HG03039 (cell line): ENCODE data around the gene NOL4L.

Source experiments
- ATAC-seq: cut with Tn5 transposase; IDR thresholded peaks from one replicate; pipeline ENCODE4 v1.9.1; 2021; ENCODE audit warnings: mild to moderate bottlenecking, moderate library complexity; ENCODE audit not compliant: unreplicated experiment

NOL4L gene

DNA sequence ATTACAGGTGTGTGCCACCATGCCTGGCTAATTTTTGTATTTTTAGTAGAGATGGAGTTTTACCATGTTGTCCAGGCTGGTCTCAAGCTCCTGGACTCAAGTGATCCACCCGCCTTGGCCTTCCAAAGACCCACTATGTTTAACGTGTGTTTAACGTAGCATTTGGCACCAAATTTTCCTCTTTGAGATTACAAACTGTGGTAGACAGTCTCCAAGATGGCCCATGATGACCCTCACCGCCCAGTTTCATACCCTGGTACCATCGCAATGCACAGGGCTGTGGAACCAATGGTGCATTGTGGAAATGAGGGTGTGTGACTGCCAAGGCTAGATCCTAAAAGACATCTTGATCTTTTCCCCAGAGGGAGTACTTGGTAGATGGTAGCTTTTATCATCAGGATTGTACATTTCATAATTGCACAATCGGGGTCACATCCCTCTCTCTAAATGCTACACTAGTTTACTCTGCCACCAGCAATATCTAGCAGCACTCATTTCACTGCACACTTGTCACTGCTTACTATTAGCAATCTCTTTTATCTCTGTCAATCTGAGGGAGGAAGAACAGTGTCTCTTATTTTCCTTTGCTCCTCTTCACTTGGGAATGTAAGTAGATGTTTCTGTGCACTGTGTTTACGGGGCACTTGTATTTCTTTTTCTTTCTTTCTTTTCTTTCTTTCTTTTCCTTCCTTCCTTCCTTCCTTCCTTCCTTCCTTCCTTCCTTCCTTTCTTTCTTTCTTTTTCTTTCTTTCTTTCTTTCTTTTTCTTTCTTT lies 96.9 kb downstream of the NOL4L start:
- ATAC-seq, result no peak

DNA sequence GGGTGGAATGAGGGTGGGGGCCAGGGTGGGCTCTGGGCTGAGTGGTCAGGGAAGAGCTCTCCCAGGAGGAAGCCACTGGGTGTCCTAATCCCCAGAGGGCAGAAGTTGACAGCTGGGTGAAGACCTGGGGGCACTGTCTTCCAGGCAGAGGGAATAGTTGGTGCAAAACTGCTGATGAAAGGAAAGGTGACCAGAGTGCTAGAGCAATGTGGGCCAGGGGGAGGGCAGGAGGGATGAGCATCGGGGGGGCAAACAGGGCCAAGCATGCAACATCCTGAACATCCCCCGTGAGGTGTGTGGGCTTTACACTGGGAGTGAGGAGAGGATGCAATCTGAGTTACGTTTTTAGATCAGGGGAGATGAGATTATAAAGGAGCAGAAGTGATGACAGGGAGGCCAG lies 97.8 kb downstream of the NOL4L start:
- ATAC-seq, result no peak

DNA sequence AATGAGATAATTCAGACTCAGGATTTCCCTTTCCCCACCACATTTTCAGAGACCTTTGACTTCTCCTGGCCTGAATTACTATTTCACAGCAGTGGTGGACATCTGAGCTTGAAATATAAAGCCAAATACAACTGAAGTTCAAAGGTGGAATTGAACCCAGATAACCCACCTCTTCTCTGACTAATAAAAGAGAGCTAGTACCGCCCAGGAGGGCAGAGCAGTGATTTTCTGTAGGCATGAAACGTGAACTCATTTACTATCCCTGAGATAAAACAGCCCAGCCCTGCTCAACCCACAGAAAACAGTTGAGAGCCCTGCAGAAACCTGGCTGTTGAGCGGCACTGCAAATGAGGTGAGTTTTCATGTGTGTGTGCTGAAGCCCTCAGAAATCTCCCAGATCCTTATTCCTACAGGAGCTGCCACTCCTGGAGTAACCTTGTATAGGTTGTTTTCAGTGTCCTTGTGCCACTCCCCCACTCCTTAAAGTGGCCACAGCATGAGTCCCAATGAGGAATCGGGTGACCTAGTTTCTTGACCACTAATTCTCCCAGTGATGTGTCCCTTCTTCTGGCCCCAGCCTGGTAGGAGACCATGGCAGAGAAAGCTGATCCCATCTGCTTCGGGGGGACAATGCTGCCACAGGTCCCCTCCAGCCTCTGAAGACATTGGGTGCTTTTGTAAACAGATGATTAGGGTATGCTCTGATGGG lies 99.2 kb downstream of the NOL4L start:
- no peak for ATAC-seq

DNA sequence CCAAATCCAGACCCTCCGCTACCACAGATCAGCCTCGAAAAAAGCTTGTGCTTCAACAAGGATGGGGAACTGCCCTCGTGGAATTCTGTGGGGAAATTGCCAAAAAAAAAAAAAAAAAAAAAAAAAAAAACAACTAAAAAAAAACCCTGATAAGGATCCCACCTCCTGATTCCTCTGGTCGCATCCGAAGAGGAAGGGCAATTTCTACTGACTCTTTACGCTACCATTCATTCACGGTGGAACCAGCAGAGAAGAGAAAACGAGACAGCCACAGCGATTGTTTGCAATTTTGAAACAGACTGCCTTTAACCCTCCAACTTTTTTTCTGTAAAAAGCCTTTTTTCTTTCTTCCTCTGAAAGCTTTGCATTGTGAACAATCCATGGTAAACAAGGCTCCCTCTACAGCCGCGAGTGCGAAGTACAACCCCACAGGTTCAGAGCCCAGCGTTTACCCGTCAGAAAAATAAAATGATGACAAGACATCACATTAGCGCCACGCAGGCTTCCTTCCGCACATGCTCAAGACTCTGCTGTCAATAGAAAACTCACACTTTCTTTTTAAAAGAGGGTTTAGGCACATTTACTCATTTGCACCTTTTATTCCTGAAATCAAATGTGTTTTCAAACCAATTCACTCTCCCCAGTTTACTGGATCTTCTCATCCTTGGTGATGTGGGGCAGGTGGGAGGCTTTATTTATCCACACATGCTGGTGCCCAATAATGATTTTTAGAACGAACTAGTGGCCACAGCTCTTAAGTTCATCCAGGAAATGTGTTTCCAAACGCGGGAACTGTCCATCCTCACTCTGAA lies 100.0 kb downstream of the NOL4L start:
- peak; percentile 57 for ATAC-seq

DNA sequence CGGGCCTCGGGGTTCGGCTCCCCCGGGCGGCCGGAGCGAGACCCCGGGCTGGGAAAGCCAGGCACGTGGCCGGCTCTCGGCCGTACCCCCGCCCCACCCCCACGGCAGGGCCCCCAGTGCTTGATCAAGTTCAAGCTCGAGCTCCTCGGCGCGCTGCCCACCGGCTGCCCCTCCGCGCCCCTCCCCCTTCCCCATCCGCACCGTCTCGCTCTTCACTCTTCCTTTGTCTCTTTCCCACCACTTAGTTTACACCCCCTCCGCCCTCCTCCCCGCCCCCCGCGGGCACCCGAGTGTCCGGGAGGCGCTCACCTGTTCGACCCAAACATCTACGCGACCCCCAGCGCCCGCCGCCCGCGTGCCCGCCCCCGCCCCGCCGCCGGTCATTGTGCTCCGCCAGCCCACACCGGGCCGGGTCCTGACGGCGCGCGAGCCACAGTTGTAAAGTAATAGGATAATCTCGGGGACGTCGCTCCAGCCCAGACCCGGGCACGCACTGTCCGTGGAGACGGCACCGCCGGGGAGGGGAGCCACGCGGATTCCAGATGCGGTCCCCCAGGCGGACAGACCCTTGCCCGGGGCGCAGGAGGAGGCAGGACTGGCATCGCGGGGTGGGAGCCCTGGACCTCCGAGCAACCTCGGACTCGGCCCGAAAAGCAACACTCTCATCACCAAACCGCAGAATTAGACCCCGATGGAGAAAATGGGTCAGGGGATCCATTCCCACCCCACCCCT lies 100.7 kb downstream of the NOL4L start:
- ATAC-seq, result no peak

DNA sequence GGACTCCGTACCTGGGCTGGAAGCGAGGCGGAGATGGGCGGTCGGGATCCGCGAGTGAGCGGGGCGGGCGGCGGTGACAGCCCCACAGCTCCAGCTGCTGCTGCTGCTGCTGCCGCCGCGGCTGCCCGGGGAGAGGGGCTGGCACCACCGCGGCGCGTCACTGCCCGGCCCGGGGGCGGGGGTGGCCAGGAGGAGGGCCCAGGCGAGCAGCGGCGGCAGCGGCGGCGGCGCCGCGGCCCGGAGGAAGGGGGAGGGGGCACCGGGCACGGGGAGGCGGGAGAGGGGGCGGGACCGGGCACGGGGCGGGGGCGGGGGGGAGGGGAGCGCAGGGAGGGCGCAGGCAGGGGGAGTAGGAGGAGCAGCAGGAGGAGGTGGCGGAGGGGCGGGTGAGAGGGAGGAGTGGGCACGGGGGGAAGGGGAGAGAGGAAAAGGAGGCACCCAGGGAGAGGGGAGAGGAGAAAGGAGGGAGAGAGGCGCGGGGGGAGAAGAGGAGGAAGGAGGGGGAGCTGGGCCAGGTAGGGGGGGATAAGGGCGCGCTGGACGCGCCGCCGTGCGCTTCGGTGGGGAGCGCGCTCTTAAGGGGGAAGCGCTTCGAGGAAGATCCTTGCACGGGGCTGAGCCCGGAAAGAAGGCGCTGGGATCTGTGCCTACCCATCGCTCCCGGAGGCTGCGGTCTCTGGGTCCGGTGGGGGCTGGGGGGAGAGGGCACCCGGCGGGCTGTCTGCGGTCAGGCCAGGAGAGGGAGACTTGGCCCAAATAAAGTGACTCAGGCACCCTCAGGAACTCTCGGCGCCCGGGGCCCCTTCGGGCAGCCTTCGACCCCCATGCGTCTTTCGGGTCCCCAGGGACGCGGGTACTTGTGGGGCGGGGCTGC lies 101.5 kb downstream of the NOL4L start:
- no peak for ATAC-seq

DNA sequence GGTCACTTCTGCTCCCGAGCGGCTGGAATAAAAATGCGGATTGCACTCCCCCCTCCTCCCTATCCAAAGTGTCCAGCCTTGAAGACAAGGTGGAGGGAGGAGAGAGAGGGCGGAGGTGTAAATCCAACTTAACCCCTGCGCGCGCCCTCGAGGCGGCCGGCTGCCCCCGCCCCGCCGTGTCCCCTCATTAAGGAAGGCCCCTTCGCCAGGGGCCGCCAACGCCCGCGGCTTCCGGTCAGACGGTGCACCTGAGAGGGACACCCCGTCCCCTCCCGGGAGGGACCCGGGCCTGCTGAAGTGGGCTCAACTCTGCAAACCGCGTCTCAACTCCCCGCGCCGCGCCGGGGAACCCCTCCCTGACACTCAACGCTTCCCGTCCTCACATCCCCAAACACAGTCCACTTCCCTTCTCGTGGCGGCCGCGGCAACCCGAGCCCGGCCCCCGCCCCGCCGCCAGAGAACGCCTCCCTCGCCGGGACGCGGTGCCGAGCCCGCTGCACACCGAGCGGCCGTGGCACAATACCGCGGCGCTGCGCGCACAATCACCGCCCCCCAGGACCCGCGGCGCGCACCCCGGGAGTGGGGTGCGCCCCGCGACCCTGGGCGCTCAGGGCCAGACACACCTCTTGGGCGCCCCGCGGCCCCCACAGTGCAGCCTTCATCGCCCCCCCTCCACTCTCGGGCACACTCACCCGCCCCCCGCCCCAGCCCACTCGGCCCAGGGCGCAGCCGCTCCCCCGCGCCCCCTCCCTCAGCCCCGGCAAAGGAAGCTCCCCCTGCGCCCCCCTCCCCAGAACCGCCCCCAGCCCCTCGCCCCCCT lies 102.5 kb downstream of the NOL4L start:
- no peak for ATAC-seq

DNA sequence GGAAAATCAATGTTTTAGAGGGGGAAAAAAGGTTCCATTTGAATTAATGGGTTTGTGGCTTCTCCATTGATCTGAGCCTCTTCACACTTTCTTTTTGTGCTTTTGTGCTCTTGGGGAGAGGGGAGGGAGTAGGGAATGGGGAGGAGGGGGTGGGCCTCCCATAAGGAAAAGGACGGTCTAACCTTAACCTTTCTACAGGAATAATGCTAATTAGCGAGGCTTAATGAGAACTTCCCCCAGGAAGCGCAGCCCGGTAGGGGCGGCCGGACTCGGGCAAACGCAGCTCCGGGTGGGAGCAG lies 103.0 kb downstream of the NOL4L start:
- no peak for ATAC-seq

DNA sequence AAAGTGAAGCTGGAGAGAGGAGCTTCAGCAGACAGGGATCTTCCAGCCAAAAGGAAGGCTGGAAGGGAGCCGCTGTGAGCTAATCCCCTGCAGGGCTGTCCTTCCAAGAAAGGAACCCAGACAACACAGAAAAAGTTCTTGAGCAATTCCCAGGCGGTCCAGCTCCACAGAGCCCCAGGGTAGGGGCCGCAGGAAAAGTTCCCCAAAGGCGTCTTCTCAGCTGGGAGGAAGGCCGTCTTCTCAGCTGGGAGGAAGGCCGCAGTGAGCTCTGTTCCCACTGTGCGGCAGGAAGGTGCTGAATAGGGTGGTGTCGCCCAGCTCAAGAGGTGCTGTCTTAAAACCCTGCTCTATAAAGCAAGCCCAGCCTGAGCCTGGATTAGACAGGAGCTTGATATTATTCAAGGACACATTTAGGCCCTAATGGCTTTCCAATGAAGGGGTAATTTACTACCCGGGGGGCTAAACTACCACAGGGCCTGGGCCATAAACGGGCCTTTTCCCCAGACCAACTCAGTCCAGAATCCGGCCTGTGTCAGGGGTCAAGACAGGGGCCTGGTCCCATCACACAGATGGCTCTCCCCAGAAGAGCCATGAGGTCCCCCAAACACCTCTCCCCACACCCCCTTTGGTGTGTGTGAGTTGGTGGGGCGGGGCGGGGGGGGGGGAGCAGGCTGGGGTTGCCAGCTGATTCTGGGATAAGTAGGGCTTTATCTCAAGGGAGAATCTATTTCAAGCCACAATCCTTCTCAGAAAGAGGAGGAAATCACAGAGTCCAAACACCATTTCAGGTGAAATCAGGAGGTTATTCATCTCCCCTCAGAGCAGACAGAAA lies 103.6 kb downstream of the NOL4L start:
- no peak for ATAC-seq

DNA sequence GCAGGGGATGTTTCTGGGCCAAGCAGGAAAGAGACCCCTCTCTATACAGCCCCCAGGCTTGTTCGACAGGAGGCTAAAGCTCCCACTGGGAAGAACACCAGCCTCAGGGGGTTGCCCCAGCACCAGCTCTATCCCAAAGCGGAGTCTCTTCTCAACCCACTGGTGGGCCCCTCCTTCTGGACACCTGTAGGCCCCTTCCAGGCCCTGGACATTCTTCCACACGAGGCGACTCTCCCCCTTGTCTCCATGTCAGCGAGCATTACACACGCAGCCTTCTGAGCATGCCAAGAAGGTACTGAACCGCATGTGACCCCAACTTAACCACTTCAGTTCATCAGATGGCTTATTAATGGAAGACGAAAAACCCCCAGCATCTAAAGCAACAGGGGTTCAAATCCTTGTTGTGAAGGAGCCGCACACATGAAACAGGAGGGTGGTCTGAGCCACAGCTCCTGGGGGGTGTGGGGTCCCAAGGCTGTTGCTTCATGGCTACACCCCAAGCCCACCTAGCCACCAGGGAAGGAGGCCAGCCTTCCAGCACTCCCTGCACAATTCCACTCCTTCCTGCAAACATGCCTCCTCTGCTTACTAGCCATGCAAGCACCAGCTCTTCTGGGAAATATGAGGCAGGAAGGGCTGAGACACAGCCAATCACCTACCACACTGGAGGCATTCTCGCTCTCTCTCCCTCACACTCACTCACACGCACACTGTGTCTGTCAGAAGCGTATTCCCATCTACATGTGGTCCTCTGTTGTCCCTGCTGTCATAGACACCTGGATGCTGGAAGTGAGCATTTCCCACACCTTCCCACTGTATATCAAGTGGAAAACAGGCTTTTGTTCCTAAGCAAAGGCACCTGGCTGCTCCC lies 104.5 kb downstream of the NOL4L start:
- no peak for ATAC-seq

DNA sequence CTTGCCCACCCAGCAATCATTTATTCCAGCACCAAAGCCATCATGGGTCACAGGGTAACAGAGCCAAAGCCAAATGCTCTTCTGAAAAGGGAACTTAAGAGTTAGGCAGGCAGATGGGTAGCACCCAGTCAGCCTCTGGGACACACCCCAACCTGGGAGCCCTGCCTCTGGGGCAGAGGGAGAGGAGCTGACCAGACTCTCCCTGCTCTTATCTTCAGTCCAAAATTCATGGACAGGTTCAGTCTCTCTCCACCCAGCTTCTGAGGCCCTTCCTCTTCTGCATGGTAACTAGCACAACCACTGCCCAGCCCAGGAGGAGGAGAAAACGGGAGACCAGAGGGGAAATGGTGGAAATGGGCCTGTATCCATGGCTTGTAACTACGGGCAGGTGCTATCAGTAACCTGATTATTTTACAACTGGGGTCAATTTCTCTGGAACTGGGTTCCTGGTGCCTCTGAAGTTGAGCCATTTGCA lies 105.4 kb downstream of the NOL4L start:
- ATAC-seq, result no peak

DNA sequence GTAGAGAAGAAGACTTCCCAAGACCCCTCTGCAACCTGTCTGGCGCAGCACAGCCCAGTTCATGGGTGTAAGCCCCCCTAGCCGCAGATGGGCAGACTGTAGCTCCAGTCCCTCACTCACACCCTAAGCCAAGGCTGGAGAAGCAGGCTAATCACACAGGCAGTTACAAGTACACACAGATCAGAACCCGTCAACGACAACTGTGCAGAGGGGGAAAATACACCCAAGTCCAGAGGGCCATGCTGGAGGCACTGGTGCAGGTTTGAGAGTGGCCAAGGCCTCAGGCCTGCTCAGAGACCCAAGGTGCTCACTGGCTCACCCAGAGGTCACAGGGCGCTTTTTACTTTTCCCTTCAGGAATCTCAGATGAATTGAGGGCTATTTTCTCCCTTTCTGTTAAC lies 106.1 kb downstream of the NOL4L start:
- no peak for ATAC-seq

DNA sequence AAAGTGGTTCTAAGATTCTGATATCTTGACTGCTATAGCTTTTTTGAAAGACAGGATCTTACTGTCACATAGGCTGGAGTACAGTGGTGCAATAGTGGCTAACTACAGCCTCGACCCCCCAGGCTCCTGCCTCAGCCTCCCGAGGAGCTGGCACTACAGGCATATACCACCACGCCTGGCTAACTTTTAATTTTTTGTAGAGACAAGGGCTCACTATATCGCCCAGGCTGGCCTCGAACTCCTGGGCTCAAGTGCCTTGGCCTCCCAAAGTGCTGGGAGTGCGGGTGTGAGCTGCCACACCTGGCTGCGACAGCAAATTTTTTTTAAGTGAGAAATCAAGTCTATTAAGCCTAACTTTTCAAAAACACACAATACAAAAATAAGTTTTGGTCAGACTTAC lies 106.6 kb downstream of the NOL4L start:
- ATAC-seq, result no peak

DNA sequence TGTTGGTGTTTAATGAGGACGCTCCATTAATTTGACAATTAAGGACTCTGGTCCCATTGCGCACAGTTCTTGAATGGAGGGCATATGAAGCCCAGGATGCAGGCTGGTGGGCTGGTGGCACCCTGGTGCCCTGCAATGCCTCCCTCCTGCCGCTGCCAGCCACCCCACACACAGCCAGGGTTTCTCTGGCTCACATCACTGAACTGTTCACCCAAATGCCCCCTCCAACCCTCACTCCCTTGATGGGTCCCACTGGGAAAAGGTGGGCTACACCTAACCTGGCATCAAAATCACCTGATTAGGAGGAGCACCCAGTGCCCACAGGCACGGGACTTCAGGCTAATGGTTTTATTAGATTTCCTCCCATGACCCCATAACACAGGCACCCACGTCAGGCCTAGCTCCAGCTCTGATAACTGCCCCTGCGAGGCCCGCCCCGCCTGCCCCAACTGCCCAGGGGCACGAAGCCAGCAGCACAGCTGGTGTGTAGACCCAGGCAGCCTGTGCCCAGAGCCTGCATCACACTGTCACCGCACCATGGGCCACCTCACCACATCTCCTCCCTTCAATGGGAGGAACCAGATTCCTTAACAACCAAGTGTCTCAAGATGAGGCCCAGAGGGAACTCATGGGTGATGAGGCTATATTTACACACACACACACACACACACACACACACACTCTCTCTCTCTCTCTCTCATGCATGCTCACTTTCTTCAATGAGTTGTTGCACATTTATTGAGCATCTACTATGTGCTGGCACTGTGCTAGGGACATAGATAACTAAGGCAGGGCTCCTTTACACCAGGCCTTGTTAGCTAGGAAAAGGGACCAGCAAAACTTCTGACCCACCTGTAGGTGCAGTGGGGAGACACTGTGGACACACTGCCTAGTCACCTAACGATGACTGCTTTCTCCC lies 107.3 kb downstream of the NOL4L start:
- ATAC-seq, result no peak

DNA sequence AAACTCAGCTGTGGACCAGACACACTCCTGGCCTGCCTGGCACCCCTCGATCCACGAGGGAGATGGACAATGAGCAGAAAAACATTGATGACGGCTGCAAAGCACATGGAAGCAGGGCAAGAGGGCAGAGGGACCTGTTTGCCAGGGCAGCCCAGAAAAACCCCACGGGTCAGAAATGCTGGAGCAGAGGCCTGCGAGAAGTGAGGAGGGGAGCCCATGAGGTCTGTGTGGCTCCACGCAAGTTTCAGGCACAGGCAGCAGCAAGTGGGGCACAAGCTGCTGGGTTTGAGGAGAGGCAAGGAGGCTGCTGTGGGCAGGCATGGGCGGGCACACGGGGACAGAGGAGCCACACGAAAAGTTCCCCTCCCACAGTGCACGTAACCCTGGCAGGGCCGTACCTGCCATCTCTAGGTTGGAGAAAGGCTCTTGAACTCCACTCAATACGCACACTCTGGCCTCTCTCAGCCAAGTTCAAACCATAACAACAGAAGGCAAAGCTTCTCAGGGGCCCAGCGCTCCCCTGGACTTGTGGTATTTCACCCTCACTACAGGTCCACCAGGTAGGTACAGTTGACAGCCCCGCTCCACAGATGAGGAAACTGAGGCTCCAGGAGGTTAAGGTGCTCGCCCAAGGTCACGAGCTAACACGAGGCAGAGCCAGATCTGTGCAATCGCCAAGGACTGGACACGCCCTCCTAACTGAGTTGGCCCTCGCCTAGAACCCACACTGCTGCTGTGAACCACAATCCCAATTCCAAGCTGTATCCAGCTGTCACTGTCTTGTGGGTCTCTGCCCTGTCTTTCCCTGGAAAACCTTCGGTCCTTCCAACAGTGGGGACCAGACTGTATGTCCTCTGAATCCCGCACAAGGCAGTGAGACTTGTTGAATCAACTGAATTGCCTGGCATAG lies 108.2 kb downstream of the NOL4L start:
- ATAC-seq, result no peak
